Vagina (tissue), 2 donors: ENCODE results near the gene CLEC2A. TPM values are rescaled to one million over a fixed set of nuclear protein-coding genes. Genes with fewer than 3 reads are reported as not detected.

Experiments
- DNase-seq, 2 donors: peaks; one replicate each; pipeline ENCODE4 v3.0.0-alpha.2; 2017; ENCODE audit errors: extremely low spot score in 2 of 2
- H3K27ac ChIP-seq: fragments of 200-600 bp; sonication (generic); one replicate; pipeline ENCODE4 v1.5.1; 2019
- H3K27me3 ChIP-seq: fragments of 200-600 bp; sonication (generic); one replicate; pipeline ENCODE4 v1.5.1; 2019
- H3K36me3 ChIP-seq, 2 donors: fragments of 200-600 bp; sonication (generic); one replicate each; pipeline ENCODE4 v1.5.1; 2017 to 2019
- H3K4me1 ChIP-seq: fragments of 200-600 bp; sonication (generic); one replicate; pipeline ENCODE4 v1.5.1; 2019
- H3K4me3 ChIP-seq, 2 donors: fragments of 200-600 bp; sonication (generic); 1 replicate in 1 of 2; 2 replicates in 1 of 2; pipeline ENCODE4 v1.5.1; 2016 to 2019
- H3K9me3 ChIP-seq: fragments of 200-600 bp; sonication (generic); one replicate; pipeline ENCODE4 v1.5.1; 2019
- POLR2A ChIP-seq, 2 donors: fragments of 450-650 bp; IDR thresholded peaks; one replicate each; pipeline ENCODE4 v1.6.1; 2017; ENCODE audit warnings: antibody characterized with exemption in 2 of 2, mild to moderate bottlenecking in 2 of 2, moderate library complexity in 2 of 2
- POLR2AphosphoS5 ChIP-seq, 2 donors: sonication (generic); formaldehyde crosslinking; IDR thresholded peaks; one replicate each; pipeline ENCODE4 v1.9.0; 2017; ENCODE audit warnings: antibody characterized with exemption in 2 of 2, mild to moderate bottlenecking in 2 of 2, low read depth in 1 of 2; ENCODE audit not compliant: insufficient read depth in 1 of 2
- intact Hi-C: fragments of 100-400 bp; cut with DNase I; formaldehyde crosslinking; loops from one replicate; pipeline ENCODE4 v1.15.1; 2023
- total RNA-seq: library from RNA; depleted of rRNA; stranded (reverse); fragments of >200 nt; gene quantifications from one replicate; pipeline ENCODE4 v1.2.3, GENCODE V29; 2016
- TF ChIP-seq, protein P1 (sequence below), 3 experiments: fragments of 450-650 bp in 2 of 3; fragments of 200-600 bp in 1 of 3; sonication (generic) in 1 of 3; IDR thresholded peaks; one replicate each; pipeline ENCODE4 v1.5.1; 2017 to 2019; ENCODE audit warnings: antibody characterized with exemption in 3 of 3, mild to moderate bottlenecking in 2 of 3, moderate library complexity in 2 of 3

CLEC2A gene
- total RNA-seq, 1 donor from 2014 or later, result not detected

GRCh38 chr12:9895215-9895971 is 36.8 kb downstream of the CLEC2A start:
- Histone ChIP-seq H3K4me3 (no peak overlapping the region), H3K36me3 (no peaks in the 10 kb centered on the region), H3K4me1 (no peaks in the 10 kb centered on the region), H3K27ac (no peak overlapping the region), H3K27me3 (no peaks in the 10 kb centered on the region), H3K9me3 (no peaks in the 10 kb centered on the region)
- TF ChIP-seq POLR2A (IDR thresholded peaks at IDR 0.05) (no peak), POLR2AphosphoS5 (IDR thresholded peaks at IDR 0.05; ENCODE audit: insufficient read depth in 1 of 2, low read depth in 1 of 2) (no peak)
- TF ChIP-seq, protein P1, sequence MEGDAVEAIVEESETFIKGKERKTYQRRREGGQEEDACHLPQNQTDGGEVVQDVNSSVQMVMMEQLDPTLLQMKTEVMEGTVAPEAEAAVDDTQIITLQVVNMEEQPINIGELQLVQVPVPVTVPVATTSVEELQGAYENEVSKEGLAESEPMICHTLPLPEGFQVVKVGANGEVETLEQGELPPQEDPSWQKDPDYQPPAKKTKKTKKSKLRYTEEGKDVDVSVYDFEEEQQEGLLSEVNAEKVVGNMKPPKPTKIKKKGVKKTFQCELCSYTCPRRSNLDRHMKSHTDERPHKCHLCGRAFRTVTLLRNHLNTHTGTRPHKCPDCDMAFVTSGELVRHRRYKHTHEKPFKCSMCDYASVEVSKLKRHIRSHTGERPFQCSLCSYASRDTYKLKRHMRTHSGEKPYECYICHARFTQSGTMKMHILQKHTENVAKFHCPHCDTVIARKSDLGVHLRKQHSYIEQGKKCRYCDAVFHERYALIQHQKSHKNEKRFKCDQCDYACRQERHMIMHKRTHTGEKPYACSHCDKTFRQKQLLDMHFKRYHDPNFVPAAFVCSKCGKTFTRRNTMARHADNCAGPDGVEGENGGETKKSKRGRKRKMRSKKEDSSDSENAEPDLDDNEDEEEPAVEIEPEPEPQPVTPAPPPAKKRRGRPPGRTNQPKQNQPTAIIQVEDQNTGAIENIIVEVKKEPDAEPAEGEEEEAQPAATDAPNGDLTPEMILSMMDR (IDR thresholded peaks at IDR 0.05), result no peak
- DNase-seq, result no peak
- intact Hi-C loops, result no loop called here

- H3K27me3 ChIP-seq, result no peaks in the 10 kb centered on the region
- no peaks in the 10 kb centered on the region for H3K9me3 ChIP-seq
- TF ChIP-seq, protein P1 (IDR thresholded peaks at IDR 0.05), result no peak
- no peak for TF ChIP-seq POLR2A (IDR thresholded peaks at IDR 0.05)
- no peak for TF ChIP-seq POLR2AphosphoS5 (IDR thresholded peaks at IDR 0.05; ENCODE audit: insufficient read depth in 1 of 2, low read depth in 1 of 2)
- H3K27ac ChIP-seq, result no peak overlapping the region
- H3K36me3 ChIP-seq, result no peaks in the 10 kb centered on the region
- DNase-seq, result no peak
- intact Hi-C loops, result no loop called here
- H3K4me3 ChIP-seq, result no peak overlapping the region
- H3K4me1 ChIP-seq, result no peaks in the 10 kb centered on the region
Measured at GRCh38 chr12:9888665-9889273, 43.4 kb downstream of the CLEC2A start.

DNA sequence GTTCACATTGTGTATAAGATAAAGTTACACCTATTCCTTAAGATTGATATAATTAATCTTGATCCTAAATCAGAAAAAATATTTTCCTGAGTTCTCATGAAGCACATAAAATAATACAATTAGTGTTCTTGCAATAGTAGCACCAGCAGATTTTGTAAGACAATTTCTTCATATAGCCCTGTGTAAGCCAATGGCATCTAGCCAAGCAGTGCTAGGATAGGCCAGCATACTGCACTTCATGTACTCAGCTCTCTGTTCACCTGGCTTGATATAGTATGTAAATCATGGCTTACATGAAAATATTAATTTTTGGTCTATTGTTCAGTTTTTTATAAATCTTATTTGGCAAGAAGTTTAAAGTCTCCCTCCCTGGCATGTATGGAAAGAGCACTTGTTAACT is 49.0 kb downstream of the CLEC2A start:
- no peaks in the 10 kb centered on the region for H3K36me3 ChIP-seq
- TF ChIP-seq, protein P1 (IDR thresholded peaks at IDR 0.05), result no peak
- TF ChIP-seq POLR2AphosphoS5 (IDR thresholded peaks at IDR 0.05; ENCODE audit: insufficient read depth in 1 of 2, low read depth in 1 of 2) (peak in 1 of 2 donors; percentile 46), POLR2A (IDR thresholded peaks at IDR 0.05) (no peak)
- no peak overlapping the region for H3K4me3 ChIP-seq
- no peaks in the 10 kb centered on the region for H3K27me3 ChIP-seq
- H3K9me3 ChIP-seq, result no peaks in the 10 kb centered on the region
- no peak overlapping the region for H3K27ac ChIP-seq
- H3K4me1 ChIP-seq, result no peaks in the 10 kb centered on the region
- DNase-seq, result no peak
- intact Hi-C loops, result no loop called here

- Histone ChIP-seq H3K36me3 (no peaks in the 10 kb centered on the region), H3K9me3 (no peaks in the 10 kb centered on the region), H3K4me1 (no peaks in the 10 kb centered on the region), H3K27me3 (no peaks in the 10 kb centered on the region), H3K4me3 (no peak overlapping the region), H3K27ac (no peak overlapping the region)
- no peak for DNase-seq
- intact Hi-C loops, result no loop called here
- no peak for TF ChIP-seq POLR2A (IDR thresholded peaks at IDR 0.05)
- TF ChIP-seq, protein P1 (IDR thresholded peaks at IDR 0.05), result no peak
- TF ChIP-seq POLR2AphosphoS5 (IDR thresholded peaks at IDR 0.05; ENCODE audit: insufficient read depth in 1 of 2, low read depth in 1 of 2), result no peak
Measured at GRCh38 chr12:9881988-9882387, 50.2 kb downstream of the CLEC2A start.

- no peak for TF ChIP-seq POLR2AphosphoS5 (IDR thresholded peaks at IDR 0.05; ENCODE audit: insufficient read depth in 1 of 2, low read depth in 1 of 2)
- TF ChIP-seq, protein P1 (IDR thresholded peaks at IDR 0.05), result no peak
- no peak for TF ChIP-seq POLR2A (IDR thresholded peaks at IDR 0.05)
- H3K4me3 ChIP-seq, result no peak within 1 kb of the TSS
- DNase-seq, result no peak
- no peaks in the 10 kb centered on the region for H3K9me3 ChIP-seq
- H3K4me1 ChIP-seq, result no peaks in the 10 kb centered on the region
- no peaks in the 10 kb centered on the region for H3K36me3 ChIP-seq
- no peak within 1 kb of the TSS for H3K27ac ChIP-seq
- H3K27me3 ChIP-seq, result no peaks in the 10 kb centered on the region
- intact Hi-C loops, result no loop called here
Measured at GRCh38 chr12:9881246-9881645, 50.9 kb downstream of the CLEC2A start, which contains the start of gene KLRF2. KLRF2 (plus strand) TSS chr12:9881489; CDS start chr12:9881596, 107 bp downstream.
